H1 (cell line): ENCODE measurements around the gene TC2N. TPM values are rescaled to one million over a fixed set of nuclear protein-coding genes. Genes with fewer than 3 reads are reported as not detected.
A peak's percentile ranks its signal among the peaks of the same experiment; 100 is the strongest.

Experiments used
- KDM1A ChIP-seq: fragments of 200-600, 300-600 bp; sonication (generic); IDR thresholded peaks from 2 replicates; pipeline ENCODE4 v1.7.1; 2016; ENCODE audit warnings: mild to moderate bottlenecking, low read length, borderline replicate concordance
- KDM4A ChIP-seq: IDR thresholded peaks from one replicate; pipeline ENCODE4 v1.7.1; 2012; ENCODE audit warnings: low read depth, mild to moderate bottlenecking, moderate library complexity, low read length, inconsistent platforms; ENCODE audit not compliant: severe bottlenecking
- RAD21 ChIP-seq, 2 experiments: IDR thresholded peaks in 1 of 2; conservative IDR thresholded peaks in 1 of 2; 2 replicates each; pipeline ENCODE4 v1.6.1; 2011; ENCODE audit warnings: low read depth in 2 of 2, low read length in 2 of 2, improper control_type of control experiment in 1 of 2, inconsistent platforms in 1 of 2, mild to moderate bottlenecking in 1 of 2, moderate library complexity in 1 of 2
- SP2 ChIP-seq: IDR thresholded peaks from 2 replicates; pipeline ENCODE4 v1.6.1; 2012; ENCODE audit warnings: mild to moderate bottlenecking, low read length, inconsistent platforms
- polyA plus RNA-seq, 7 experiments: library from polyadenylated mRNA; depleted of rRNA in 3 of 7; stranded (reverse) in 5 of 7; unstranded in 2 of 7; fragments of >200 nt in 5 of 7; fragments of 200-250 nt in 2 of 7; gene quantifications; 1 replicate in 5 of 7; 2 replicates in 1 of 7; 4 replicates in 1 of 7; pipeline versions ENCODE4 v1.2.1 to v1.2.3, GENCODE V29; 2011 to 2013; ENCODE audit warnings: missing spikeins in 2 of 7, mixed read lengths in 2 of 7
- total RNA-seq: library from RNA; stranded (reverse); fragmentation: NEBNext Ultra II Directional; extraction: Animal tissue kit (Norgen Biotek cat#: 25700); gene quantifications from 2 replicates; pipeline ENCODE4 v1.2.1, GENCODE V29; 2021

Gene TC2N
- total and polyA plus RNA-seq, 2 of the 8 experiments (the other 6 are each of a cell fraction or from before 2014, with no cell fraction given), result 9.7 to 36.2 TPM

- TF ChIP-seq KDM4A (peak; percentile 95), SP2 (no peak), RAD21 (IDR thresholded peaks at IDR 0.05 in 1 of 2, conservative IDR thresholded peaks at IDR 0.05 in 1 of 2; ENCODE audit: low read depth in 2 of 2, low read length in 2 of 2) (no peak), KDM1A (peak; percentile 30; the same call in 1 of the 2 replicates)
Observed at GRCh38 chr14:91835920-91836843, 31.2 kb downstream of the TC2N start (continued).
